IPS-15b (cell line): ENCODE measurements around the gene USP17L5.
"Not testable (repeated sequence)": the region's sequence is repeated elsewhere in the genome, so short reads cannot be mapped to it uniquely, and the experiment has no call there.

ENCODE experiments used
- H3K27me3 ChIP-seq: one replicate; pipeline ENCODE4 v1.6.1; 2013; ENCODE audit warnings: low read length; ENCODE audit not compliant: control insufficient read depth, insufficient read depth
- H3K36me3 ChIP-seq: one replicate; pipeline ENCODE4 v1.6.1; 2013; ENCODE audit warnings: low read length; ENCODE audit not compliant: control insufficient read depth, insufficient read depth
- H3K4me1 ChIP-seq: one replicate; pipeline ENCODE4 v1.6.1; 2013; ENCODE audit warnings: mild to moderate bottlenecking, low read length; ENCODE audit not compliant: control insufficient read depth, insufficient read depth
- H3K4me3 ChIP-seq: one replicate; pipeline ENCODE4 v1.5.1; 2013; ENCODE audit warnings: low read depth, low read length
- H3K9ac ChIP-seq: one replicate; pipeline ENCODE4 v1.6.1; 2013; ENCODE audit warnings: low read depth, mild to moderate bottlenecking, low read length
- H3K9me3 ChIP-seq: one replicate; pipeline ENCODE4 v1.6.1; 2013; ENCODE audit warnings: mild to moderate bottlenecking, low read length; ENCODE audit not compliant: control insufficient read depth, insufficient read depth

USP17L5 gene, protein sequence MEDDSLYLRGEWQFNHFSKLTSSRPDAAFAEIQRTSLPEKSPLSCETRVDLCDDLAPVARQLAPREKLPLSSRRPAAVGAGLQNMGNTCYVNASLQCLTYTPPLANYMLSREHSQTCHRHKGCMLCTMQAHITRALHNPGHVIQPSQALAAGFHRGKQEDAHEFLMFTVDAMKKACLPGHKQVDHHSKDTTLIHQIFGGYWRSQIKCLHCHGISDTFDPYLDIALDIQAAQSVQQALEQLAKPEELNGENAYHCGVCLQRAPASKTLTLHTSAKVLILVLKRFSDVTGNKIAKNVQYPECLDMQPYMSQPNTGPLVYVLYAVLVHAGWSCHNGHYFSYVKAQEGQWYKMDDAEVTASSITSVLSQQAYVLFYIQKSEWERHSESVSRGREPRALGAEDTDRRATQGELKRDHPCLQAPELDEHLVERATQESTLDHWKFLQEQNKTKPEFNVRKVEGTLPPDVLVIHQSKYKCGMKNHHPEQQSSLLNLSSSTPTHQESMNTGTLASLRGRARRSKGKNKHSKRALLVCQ

GRCh38 chr4:9339103-9339502 is at the start of gene USP17L5:
Gene USP17L5, plus strand, starts transcription at chr4:9339403. Its CDS starts 0 bp downstream, at chr4:9339403.
- H3K36me3 ChIP-seq, H3K4me1 ChIP-seq, H3K27me3 ChIP-seq, H3K9ac ChIP-seq, H3K9me3 ChIP-seq, H3K4me3 ChIP-seq: not testable (repeated sequence)

DNA sequence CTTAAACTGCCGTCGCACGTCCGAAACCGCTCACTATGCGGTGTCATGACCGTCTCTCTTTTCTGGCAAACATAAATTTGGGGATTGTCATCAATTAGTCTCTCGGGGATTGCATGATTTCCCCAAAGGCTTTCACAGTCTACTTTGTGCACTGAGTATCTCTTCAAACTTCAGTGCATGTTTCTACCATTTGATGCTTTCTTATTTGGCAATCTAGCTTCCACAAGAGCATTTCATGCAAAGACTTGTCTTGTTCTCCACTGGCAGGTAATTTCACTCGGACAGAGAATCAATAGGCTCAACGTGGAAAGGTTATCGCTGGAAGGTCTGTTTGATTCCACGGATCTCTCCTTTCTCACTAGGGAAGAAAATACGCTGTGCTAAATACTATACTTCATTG is 15.0 kb upstream of the USP17L5 start:
- H3K4me3 ChIP-seq, H3K36me3 ChIP-seq, H3K4me1 ChIP-seq, H3K9me3 ChIP-seq, H3K9ac ChIP-seq, H3K27me3 ChIP-seq: not testable (repeated sequence)

DNA sequence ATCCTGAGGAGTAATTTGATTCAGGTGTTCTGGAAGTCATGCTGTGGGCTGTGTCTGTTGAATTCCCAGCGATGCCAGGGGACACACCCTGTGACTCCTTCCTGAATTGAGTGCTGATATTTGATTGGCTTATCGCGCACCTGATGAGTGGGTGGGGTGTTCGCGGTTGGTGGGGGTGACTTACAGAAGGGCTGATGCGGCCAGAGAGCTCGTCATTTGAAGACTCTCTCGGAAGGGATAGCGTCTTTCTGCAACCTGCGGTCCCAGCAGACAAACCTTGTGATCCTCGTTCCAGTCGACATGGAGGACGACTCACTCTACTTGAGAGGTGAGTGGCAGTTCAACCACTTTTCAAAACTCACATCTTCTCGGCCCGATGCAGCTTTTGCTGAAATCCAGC is 14.3 kb upstream of the USP17L5 start, which contains the start of gene USP17L24:
USP17L24 (plus strand) TSS at position 301 of the 400 bp plus-strand sequence; CDS start at position 301, 0 bp downstream.
- not testable (repeated sequence) for H3K4me1 ChIP-seq, H3K9me3 ChIP-seq, H3K27me3 ChIP-seq, H3K9ac ChIP-seq, H3K36me3 ChIP-seq, H3K4me3 ChIP-seq

DNA sequence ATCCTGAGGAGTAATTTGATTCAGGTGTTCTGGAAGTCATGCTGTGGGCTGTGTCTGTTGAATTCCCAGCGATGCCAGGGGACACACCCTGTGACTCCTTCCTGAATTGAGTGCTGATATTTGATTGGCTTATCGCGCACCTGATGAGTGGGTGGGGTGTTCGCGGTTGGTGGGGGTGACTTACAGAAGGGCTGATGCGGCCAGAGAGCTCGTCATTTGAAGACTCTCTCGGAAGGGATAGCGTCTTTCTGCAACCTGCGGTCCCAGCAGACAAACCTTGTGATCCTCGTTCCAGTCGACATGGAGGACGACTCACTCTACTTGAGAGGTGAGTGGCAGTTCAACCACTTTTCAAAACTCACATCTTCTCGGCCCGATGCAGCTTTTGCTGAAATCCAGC is 9.6 kb upstream of the USP17L5 start, which contains the start of gene USP17L25:
USP17L25 (plus strand) TSS at position 301 of the 400 bp plus-strand sequence; CDS start at position 301, 0 bp downstream.
- not testable (repeated sequence) for H3K27me3 ChIP-seq, H3K9ac ChIP-seq, H3K9me3 ChIP-seq, H3K4me3 ChIP-seq, H3K4me1 ChIP-seq, H3K36me3 ChIP-seq

GRCh38 chr4:9334358-9334757 is 4.8 kb upstream of the USP17L5 start, which contains the start of gene USP17L26:
Gene USP17L26, plus strand, starts transcription at chr4:9334658. Its CDS starts 0 bp downstream, at chr4:9334658.
- not testable (repeated sequence) for H3K4me1 ChIP-seq, H3K27me3 ChIP-seq, H3K36me3 ChIP-seq, H3K9ac ChIP-seq, H3K9me3 ChIP-seq, H3K4me3 ChIP-seq

DNA sequence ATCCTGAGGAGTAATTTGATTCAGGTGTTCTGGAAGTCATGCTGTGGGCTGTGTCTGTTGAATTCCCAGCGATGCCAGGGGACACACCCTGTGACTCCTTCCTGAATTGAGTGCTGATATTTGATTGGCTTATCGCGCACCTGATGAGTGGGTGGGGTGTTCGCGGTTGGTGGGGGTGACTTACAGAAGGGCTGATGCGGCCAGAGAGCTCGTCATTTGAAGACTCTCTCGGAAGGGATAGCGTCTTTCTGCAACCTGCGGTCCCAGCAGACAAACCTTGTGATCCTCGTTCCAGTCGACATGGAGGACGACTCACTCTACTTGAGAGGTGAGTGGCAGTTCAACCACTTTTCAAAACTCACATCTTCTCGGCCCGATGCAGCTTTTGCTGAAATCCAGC is 4.6 kb downstream of the USP17L5 start, which contains the start of gene USP17L27:
USP17L27 (plus strand) TSS at position 301 of the 400 bp plus-strand sequence; CDS start at position 301, 0 bp downstream.
- H3K4me3 ChIP-seq, H3K4me1 ChIP-seq, H3K36me3 ChIP-seq: not testable (repeated sequence)

GRCh38 chr4:9348593-9348992 is 9.4 kb downstream of the USP17L5 start, which contains the start of gene USP17L28:
Gene USP17L28, plus strand, starts transcription at chr4:9348893. Its CDS starts 0 bp downstream, at chr4:9348893.
- not testable (repeated sequence) for H3K4me3 ChIP-seq, H3K9ac ChIP-seq, H3K36me3 ChIP-seq, H3K4me1 ChIP-seq, H3K27me3 ChIP-seq, H3K9me3 ChIP-seq

More for the DNA sequence above, 4.6 kb downstream of the USP17L5 start, which contains the start of gene USP17L27:
- H3K27me3 ChIP-seq, H3K9me3 ChIP-seq, H3K9ac ChIP-seq: not testable (repeated sequence)

- not testable (repeated sequence) for H3K4me3 ChIP-seq, H3K27me3 ChIP-seq, H3K4me1 ChIP-seq, H3K36me3 ChIP-seq, H3K9me3 ChIP-seq, H3K9ac ChIP-seq
These were observed 11.7 kb downstream of the USP17L5 start for GRCh38 chr4:9350866-9351265.

DNA sequence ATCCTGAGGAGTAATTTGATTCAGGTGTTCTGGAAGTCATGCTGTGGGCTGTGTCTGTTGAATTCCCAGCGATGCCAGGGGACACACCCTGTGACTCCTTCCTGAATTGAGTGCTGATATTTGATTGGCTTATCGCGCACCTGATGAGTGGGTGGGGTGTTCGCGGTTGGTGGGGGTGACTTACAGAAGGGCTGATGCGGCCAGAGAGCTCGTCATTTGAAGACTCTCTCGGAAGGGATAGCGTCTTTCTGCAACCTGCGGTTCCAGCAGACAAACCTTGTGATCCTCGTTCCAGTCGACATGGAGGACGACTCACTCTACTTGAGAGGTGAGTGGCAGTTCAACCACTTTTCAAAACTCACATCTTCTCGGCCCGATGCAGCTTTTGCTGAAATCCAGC is 14.1 kb downstream of the USP17L5 start, which contains the start of gene USP17L29:
USP17L29 (plus strand) TSS at position 301 of the 400 bp plus-strand sequence; CDS start at position 301, 0 bp downstream.
- H3K36me3 ChIP-seq, H3K9ac ChIP-seq, H3K9me3 ChIP-seq, H3K4me3 ChIP-seq, H3K27me3 ChIP-seq, H3K4me1 ChIP-seq: not testable (repeated sequence)

DNA sequence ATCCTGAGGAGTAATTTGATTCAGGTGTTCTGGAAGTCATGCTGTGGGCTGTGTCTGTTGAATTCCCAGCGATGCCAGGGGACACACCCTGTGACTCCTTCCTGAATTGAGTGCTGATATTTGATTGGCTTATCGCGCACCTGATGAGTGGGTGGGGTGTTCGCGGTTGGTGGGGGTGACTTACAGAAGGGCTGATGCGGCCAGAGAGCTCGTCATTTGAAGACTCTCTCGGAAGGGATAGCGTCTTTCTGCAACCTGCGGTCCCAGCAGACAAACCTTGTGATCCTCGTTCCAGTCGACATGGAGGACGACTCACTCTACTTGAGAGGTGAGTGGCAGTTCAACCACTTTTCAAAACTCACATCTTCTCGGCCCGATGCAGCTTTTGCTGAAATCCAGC is 23.6 kb downstream of the USP17L5 start, which contains the start of gene USP17L30:
USP17L30 (plus strand) TSS at position 301 of the 400 bp plus-strand sequence; CDS start at position 301, 0 bp downstream.
- not testable (repeated sequence) for H3K9me3 ChIP-seq, H3K9ac ChIP-seq, H3K4me3 ChIP-seq

GRCh38 chr4:9379881-9380280 is 40.7 kb downstream of the USP17L5 start:
- not testable (repeated sequence) for H3K4me1 ChIP-seq, H3K9me3 ChIP-seq, H3K27me3 ChIP-seq, H3K36me3 ChIP-seq, H3K4me3 ChIP-seq, H3K9ac ChIP-seq

More for the DNA sequence above, 23.6 kb downstream of the USP17L5 start, which contains the start of gene USP17L30:
- not testable (repeated sequence) for H3K36me3 ChIP-seq, H3K27me3 ChIP-seq, H3K4me1 ChIP-seq
